Measurements from ENCODE around the gene EPB41L1.

EPB41L1 gene

DNA sequence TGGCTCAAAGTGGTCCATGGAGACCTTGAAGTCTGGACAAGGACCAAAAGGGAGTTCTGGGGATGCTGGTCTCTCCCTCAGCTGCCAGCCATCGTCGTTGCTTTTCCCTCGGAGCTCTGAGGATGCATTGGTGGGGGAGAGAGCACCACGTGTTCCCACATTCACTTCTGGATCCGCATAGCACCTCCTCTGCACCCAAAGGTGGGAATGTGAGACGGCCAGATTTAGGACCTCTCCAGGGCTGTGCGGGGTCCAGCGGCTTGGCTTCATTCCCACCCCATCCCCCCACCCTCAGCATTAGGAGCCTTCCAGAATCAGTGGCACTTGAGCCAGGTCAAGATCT is 1.1 kb downstream of the EPB41L1 start:
- DNase-seq (ENCODE audit: low read depth in 3 of 3): no peak

DNA sequence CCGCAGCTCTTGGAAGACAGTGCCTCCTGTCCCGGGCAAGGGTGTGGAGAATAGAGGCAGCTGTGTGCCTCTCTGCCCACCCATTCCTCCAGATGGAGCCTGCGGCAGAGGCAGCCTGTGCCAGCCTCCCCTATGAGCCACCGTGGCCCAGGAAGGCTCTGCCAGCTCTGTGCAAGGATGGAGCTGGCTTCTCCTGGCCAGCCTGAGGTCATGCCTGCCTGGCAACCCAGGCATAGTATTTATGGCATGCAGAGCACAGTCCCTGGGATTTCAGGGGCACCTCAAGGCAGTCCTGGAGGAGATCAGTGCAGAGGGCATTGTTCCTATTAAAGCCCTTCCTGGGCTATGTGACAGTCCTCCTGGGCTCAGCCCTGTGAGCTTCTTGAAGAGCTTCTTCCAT is 1.5 kb downstream of the EPB41L1 start:
- DNase-seq (ENCODE audit: low read depth in 3 of 3): no peak

DNA sequence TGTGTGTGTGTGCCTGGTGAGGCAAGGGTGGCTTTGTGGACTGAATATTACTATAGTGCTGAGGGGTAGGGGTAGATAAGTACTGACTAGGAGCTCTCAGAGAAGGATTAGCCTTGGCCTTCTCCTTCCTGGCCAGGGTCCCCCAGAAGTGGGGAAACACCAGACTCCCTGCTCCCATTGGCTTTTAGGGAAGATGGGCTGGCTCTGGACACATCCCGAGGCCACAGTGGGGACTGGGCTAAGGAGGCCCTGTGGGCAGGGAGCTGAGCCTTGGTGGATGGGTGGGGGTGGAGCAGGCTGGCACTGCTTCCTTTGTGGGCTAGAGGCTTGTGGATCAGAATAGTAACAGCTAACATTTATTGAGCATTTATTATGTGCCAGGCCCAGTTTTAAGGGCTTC is 3.1 kb downstream of the EPB41L1 start:
- DNase-seq (ENCODE audit: low read depth in 3 of 3): no peak

DNA sequence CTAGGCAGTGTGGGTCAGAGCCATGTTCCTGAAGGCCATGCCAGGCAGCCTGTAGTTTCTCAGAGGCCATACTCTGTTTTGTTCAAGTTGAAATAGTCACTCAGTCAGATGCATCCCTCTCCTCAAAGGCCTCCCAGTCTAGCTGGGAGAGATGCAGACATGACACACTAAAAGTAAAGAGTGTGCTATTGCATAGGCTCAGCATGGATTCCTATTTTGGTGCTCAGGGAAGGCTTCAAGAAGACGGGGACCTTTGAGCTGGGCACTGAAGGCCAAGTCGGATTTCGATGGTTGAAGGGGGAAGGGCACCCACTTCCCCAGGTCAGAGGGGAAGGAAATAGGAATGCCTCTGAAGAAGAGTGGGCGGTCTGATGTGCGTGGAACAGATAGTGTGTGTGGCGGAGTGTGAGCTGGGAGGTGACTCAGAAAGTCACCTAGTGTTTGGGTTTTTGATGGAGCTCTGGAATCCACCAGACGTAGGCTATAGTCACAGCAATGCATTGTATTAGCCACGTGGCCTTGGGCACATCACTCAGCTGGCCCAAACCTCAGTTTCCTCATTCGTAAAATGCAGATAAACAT is 3.7 kb downstream of the EPB41L1 start:
- no peak for DNase-seq (ENCODE audit: low read depth in 3 of 3)

DNA sequence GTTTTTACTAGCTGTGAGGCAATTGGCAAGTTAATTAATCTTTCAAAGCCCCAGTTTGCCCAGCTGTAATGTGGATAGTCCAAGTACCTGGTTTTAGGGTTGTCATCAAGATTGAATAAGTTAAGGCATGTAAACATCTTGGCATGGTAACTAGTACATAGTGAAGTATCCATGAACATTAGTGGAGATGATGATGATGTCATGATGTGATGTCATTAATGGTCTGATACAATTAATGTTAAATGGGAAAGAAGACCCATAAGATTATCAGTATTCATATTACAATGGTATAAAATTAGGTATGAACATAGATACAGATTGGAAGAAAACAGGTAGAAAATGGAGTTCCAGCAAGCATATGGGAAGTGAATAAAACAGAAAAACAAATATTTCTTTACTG is 5.3 kb downstream of the EPB41L1 start:
- no peak for DNase-seq (ENCODE audit: low read depth in 3 of 3)

DNA sequence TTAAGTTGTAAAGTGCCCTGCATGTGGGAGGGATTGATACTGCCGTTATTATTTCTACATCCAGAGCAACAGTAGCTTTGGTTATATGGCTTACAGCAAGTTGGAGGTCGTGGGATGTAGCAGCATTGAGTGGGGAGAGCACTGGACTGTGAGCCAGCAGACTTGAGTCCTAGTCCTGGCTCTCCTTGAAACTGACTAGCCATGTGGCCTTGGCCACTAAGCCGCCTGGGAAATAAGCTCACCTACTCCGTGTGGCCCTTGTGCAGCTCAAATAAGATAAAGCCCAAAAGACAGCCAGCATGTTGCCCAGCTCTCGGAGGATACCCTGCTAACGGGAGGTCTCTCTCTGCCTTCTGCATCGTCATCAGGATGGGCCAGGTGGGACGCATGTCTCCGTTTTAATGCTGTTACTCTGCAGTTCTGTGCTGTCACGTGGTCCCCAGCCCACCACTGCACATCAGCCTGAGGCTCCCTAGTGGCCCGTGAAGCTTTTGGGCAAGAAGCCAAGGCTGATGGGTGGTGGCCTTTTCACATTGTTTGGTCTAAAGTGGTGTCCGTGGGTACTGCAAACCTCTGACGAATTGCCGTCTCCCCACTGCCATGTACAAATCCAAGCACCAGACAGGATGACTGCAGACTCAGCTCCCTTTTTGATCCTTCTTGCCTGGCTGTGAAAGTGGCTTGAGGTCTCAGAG is 7.9 kb downstream of the EPB41L1 start:
- DNase-seq (ENCODE audit: low read depth in 3 of 3): no peak

DNA sequence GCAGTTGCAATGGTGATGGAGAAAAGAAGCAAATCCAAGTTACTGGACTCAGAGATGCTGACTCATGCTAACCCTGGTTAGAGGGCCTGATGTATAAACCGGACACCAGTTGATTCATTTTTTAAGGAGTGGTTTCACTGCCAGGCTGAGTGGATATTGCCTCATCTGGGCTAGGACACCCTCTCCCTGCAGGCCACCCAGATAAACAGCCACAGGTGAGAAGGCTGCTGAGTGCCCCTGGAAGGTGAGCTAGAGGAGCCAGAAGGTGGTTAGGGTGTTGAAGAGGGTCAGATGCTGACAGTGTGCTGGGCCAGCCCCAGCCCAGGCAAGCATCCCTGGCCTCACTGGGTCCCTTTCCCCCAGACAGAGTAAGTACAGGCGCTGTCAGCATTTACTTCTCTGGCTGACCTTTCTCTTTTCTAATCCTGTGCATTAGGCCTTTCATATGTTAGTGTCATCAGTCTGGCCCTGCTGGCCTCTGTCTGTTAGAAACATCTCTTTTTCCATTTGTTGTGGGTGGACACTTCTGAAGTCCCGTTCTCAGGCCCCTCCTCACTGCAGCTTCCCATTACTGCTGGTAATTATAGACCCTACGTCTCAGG is 13.5 kb downstream of the EPB41L1 start:
- no peak for DNase-seq (ENCODE audit: low read depth in 3 of 3)

DNA sequence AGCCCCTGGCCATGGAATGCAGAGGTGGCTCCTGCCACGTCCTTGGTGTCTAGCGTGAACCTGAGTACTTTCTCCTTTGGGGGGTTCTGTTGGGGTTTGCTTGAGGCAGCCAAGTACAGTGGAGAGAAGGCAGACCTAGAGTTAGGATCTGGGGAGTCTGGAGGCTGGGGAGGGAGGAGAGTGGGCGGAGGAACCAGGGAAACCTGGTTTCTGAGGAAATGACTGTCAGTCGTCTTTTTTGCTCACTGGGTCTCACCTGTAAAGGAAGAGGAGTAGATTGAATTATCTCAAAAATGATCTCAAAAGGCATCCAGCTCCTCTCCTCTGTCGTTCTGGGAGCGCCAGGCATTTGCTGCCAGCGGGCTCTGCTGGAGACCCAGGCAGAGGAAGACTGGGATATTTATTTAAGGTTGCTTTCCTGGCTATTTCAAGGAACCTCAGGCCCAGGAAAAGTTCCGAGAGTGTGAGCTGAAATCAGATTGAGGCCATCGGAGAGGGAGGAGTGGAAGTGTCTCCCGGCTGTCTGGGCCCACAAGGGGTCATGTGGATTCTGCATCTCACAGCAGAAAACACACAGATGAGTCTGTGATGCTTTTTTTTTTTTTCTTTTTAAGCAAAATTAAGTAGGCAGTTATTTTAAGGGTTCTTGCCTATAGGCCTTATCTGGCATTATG is 16.1 kb downstream of the EPB41L1 start:
- no peak for DNase-seq (ENCODE audit: low read depth in 3 of 3)

DNA sequence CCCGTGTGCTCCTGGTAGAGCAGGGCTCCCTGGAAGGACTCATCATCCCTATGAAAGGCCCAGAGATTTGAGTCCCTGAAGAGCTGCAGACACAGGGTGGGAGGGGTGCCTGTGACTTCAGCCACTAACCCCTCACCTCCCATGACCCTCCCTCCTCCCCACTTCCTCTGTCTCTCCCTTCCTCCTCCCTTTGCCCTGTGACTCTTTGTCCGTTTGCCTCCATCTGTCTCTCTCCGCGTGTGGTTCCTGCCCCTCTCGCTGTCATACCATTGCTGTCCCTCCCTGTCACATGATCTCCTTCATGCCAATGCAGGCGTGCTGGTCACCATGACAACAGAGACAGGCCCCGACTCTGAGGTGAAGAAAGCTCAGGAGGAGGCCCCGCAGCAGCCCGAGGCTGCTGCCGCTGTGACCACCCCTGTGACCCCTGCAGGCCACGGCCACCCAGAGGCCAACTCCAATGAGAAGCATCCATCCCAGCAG is 19.0 kb downstream of the EPB41L1 start:
- DNase-seq (ENCODE audit: low read depth in 3 of 3): no peak

DNA sequence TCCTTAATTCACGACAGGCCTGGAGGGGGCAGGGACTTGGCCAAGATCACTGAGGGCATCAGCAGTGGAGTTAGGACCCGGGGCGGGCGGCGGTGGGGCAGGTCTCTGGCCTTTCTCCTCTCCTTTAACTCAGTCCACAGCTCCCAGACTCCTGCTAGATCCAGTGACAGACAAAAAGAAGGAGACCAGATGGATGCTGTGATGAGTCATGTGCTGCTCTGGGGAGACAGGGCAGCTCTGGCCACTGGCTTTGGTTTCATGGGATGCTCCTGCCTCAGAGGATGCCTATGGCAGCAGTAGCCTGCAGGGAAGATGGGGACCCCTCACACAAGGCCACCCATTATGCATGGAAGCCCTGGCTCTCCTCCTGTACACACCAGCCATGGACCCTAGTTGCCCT is 20.5 kb downstream of the EPB41L1 start:
- no peak for DNase-seq (ENCODE audit: low read depth in 3 of 3)

DNA sequence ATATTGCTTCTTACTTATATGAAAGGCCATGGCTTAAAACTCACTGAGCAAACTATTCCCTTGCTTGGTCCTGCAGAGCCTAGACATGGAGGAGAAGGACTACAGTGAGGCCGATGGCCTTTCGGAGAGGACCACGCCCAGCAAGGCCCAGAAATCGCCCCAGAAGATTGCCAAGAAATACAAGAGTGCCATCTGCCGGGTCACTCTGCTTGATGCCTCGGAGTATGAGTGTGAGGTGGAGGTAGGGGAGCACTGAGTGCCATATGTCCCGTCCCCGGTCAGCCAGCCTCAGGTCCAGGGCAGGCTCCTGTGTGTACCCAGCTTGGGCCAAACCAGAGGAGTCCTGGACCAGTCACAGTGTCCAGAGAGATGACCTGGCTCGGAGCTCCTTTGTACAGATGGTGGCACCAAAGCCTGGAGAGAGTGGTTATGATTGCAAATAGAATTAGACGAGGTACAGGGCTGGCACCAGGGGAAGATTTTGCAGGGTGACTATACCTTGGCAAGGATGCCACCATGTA is 21.0 kb downstream of the EPB41L1 start:
- DNase-seq (ENCODE audit: low read depth in 3 of 3): no peak

DNA sequence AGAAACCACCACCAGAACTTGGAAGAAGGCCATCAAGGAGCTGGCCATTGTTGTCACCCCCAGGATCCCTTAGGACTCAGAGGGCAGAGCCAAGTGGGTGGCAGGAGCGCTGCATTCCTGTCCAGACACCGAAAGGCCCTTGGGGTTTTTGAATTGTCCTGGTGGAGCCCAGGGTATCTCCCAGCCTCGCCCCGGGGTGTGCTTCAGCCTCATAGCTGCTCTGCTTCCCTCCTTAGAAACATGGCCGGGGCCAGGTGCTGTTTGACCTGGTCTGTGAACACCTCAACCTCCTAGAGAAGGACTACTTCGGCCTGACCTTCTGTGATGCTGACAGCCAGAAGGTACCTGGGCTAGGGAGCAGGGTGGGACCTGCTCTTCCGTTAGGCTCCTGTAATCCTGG is 23.2 kb downstream of the EPB41L1 start:
- no peak for DNase-seq (ENCODE audit: low read depth in 3 of 3)

DNA sequence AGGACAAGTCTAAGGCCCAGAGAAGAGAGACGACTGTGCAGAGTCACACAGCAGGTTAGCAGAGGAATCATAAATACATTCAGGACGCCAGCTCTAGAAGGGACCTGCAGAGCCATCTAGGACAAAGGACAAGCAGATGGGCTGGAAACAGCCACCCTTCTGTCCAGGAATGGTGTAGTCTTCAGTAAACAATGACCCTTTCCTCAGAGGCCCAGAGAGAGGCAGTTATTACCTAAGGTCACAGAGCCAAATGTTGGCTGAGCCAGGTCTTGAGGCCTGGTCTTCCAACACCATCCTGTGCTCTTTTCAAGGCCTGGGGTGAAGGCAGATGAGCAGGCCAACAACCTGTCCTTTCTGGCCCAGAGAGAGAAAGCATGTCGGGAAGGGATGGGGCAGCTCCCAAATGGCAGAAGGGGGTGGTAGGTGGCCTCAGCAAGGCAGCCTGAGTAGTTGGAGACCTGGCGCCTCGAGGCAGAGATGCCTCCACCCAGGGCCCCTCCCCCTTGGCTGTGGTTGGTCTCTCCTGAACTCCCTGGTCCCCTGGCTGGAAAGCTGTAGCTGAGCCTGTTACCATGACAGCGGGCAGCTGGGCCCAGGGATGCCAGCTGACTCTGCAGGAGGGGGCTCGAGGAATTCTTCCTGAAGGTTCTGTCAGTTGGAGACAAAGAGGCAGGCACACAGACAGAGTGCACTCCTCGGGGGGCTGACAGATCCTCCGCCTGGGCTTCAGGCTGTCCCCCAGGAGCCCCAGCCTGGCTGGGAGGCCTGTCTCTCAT is 24.8 kb downstream of the EPB41L1 start:
- DNase-seq (ENCODE audit: low read depth in 3 of 3): no peak

DNA sequence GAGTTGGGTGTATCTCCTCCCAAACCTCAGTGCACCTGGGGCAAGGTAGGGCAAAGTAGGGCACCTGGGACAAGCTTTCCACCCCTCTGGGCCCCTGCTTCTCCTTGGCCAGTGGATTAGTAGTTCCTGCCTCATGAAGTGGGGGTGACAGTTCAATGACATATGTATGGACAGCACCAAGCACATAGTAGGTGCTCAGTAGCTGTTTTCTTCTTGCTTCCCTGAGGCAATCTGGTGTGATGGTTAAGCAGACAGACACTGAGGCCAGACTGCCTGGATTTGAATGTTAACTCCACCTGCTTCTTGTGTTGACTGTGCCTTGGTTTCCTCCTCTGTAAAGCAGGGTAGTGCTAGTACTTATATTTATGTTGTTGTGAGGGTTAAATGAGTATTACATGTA is 25.8 kb downstream of the EPB41L1 start:
- no peak for DNase-seq (ENCODE audit: low read depth in 3 of 3)

DNA sequence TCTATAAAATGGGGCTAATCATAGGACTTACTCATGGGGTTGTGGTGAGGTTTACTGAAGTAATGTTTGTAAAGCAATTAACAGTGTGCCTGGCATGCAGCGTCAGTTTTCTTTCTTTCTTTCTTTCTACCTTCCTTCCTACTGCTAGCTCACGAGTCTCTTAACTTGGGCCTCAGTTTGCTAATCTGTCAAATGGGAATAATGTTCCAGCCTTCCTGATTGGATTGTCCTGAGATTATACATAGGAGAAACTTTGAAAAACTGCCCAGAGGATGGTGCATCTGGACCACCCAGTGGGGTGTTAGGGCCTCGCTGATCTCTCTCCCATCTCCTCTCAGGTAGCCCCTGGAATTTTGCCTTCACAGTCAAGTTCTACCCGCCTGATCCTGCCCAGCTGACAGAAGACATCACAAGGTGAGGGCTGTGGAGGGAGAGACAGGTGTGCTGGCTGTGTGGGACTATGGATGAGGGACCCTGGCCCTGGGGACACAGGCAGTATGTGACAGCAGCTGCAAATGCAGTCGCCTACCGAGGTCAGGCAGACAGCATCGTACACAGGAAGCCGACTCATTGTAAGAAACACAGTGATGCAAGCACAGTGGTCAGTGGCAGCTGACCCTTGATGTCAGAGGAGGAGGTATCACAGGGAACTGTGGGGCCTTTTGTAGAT is 27.5 kb downstream of the EPB41L1 start:
- no peak for DNase-seq (ENCODE audit: low read depth in 3 of 3)

DNA sequence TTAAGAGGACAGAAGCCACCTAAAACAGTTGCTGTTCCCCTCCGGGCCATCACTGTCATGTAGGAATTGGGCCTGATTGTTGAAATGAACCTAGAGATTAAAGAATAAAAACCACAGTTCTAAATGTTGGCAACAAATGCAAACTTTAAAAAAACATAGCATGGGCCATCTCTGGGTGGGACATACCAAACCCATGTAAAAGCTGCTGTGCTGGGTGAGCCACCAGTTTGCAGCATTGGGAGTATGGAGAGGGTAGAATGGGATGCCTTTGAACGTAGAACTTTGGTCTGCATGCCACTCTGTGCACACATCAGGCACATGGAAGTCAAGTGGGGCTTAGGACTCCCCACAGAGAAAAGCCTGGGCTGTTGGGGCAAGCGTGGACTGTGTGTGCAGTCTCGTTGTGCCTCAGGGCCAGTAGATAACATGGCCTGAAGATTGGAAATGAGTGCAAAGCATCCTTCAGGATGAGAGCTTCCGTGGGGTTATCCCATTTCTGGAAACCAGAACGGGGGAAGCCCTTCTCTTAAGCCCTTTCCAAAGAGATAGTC is 28.1 kb downstream of the EPB41L1 start:
- DNase-seq (ENCODE audit: low read depth in 3 of 3): no peak

DNA sequence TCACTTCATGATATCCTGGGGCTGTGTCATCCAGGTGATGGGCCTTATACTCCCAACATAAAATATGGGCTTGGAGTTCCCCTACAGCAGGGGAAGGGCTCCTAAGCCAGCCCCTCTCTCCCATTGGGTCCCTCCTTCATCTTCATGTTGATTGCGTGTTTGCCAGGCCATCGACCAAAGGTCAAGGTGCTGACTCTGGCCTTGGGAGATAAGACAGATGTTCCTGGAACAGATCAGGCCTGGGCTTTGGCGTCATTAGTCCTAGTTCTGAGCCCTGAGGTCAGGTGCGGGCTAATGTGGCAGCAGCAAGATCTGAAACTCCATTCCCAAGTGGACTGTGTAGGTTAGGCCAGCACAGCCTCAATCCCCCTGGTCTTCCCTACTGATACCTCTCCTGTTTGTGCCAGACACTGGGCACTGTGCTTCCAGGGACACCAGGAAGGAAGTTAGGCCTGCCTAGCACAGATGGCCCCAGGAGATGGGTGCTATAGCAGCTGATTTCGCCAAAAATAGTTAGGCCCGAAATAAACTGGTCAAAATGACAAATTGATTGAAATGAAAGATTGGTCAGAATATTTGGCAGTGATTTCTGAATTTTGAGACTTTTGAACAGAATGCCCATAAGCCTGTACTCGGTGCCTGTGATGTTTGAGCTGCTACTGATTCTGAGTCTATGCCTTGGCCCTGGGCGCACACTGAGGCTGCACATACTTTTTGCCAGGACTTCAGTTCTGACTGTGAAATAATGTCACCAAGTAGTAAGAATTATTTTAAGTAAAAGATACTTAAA is 28.8 kb downstream of the EPB41L1 start:
- no peak for DNase-seq (ENCODE audit: low read depth in 3 of 3)

DNA sequence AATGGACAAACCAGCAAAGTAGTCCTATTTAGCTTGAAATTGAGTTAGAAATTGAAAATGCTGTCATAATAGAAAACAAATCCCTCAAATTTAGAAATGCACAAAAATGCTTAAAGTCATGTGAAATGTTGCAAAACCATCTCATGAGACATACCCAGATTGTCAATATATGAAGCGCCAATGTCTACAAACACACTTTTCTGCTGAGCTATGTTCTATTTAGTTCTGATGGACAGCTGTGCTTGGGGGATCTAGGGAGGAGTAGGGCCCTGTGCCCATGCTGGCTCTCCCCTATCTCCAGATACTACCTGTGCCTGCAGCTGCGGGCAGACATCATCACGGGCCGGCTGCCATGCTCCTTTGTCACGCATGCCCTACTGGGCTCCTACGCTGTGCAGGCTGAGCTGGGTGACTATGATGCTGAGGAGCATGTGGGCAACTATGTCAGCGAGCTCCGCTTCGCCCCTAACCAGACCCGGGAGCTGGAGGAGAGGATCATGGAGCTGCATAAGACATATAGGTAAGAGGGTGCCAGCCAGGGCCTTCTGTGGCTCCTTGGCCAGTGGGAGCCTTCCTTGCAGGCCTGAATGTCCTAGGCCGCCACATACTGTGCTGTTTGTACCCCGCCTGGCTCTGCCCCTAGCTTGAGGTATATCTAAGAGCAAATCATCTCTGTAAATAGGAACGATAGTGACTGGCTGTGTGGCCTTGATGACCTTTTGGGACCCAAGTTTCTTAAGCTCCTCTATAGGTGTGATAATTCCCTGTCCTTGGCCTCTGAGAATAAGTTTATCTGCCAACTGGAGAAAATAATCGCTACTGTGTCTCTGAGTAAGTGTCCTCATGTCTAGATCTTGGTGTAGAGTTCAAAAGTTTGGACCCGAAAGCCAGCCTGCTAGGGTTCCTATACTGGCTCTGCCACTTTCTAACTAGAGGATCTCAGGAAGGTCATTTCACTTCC is 30.6 kb downstream of the EPB41L1 start:
- DNase-seq (ENCODE audit: low read depth in 3 of 3): no peak
